Keratinocyte (primary cell): ENCODE results near the gene ZNF777. TPM values are rescaled to one million over a fixed set of nuclear protein-coding genes. Genes with fewer than 3 reads are reported as not detected.

Source experiments
- DNase-seq: peaks from one replicate; pipeline ENCODE4 v3.0.0-alpha.2; 2011; ENCODE audit warnings: low read depth, missing footprints, low spot score
- FAIRE-seq: peaks from 2 replicates; lab custom pipeline; 2011; peaks lifted over from hg19 to GRCh38; lab: Jason Lieb, UNC
- H2AFZ ChIP-seq: 2 replicates; pipeline ENCODE4 v1.6.0; 2012; ENCODE audit warnings: low read length, control low read depth, inconsistent platforms; ENCODE audit not compliant: control insufficient read depth
- H3K27ac ChIP-seq: 2 replicates; pipeline ENCODE4 v1.5.1; 2011; ENCODE audit warnings: low read length; ENCODE audit not compliant: control insufficient read depth, insufficient read depth
- H3K27me3 ChIP-seq: 3 replicates; pipeline ENCODE4 v1.6.0; 2011; ENCODE audit warnings: low read length; ENCODE audit not compliant: control insufficient read depth, insufficient read depth; ENCODE audit errors: extremely low read depth
- H3K36me3 ChIP-seq, 2 experiments: 2 replicates in 1 of 2; 3 replicates in 1 of 2; pipeline ENCODE4 v1.5.1; 2011; ENCODE audit warnings: low read length in 2 of 2, mild to moderate bottlenecking in 1 of 2; ENCODE audit not compliant: control insufficient read depth in 2 of 2, insufficient read depth in 2 of 2; ENCODE audit errors: extremely low read depth in 1 of 2
- H3K4me1 ChIP-seq: 3 replicates; pipeline ENCODE4 v1.5.1; 2011; ENCODE audit warnings: low read length; ENCODE audit not compliant: control insufficient read depth, insufficient read depth; ENCODE audit errors: extremely low read depth
- H3K4me2 ChIP-seq: 3 replicates; pipeline ENCODE4 v1.6.0; 2011; ENCODE audit warnings: low read depth, low read length; ENCODE audit not compliant: control insufficient read depth, insufficient read depth; ENCODE audit errors: extremely low read depth
- H3K4me3 ChIP-seq, 3 experiments: fragments of 200-600 bp in 1 of 3; sonication (generic) in 1 of 3; 2 replicates in 2 of 3; 3 replicates in 1 of 3; pipeline ENCODE4 v1.5.1; 2011 to 2016; ENCODE audit warnings: low read length in 3 of 3, mild to moderate bottlenecking in 3 of 3, control low read depth in 2 of 3, inconsistent platforms in 1 of 3, low read depth in 1 of 3, mixed read lengths in 1 of 3, mixed run types in 1 of 3, moderate library complexity in 1 of 3; ENCODE audit not compliant: control insufficient read depth in 2 of 3, insufficient read depth in 2 of 3; ENCODE audit errors: extremely low read depth in 1 of 3
- H3K79me2 ChIP-seq: 2 replicates; pipeline ENCODE4 v1.6.0; 2012; ENCODE audit warnings: low read length; ENCODE audit not compliant: control insufficient read depth, insufficient read depth
- H3K9ac ChIP-seq: 3 replicates; pipeline ENCODE4 v1.6.0; 2011; ENCODE audit warnings: low read length; ENCODE audit not compliant: control insufficient read depth, insufficient read depth; ENCODE audit errors: extremely low read depth
- H3K9me1 ChIP-seq: 3 replicates; pipeline ENCODE4 v1.6.0; 2011; ENCODE audit warnings: low read length; ENCODE audit not compliant: control insufficient read depth, insufficient read depth; ENCODE audit errors: extremely low read depth
- H3K9me3 ChIP-seq: 2 replicates; pipeline ENCODE4 v1.5.1; 2012; ENCODE audit warnings: low read depth, low read length; ENCODE audit not compliant: control insufficient read depth
- H4K20me1 ChIP-seq: 3 replicates; pipeline ENCODE4 v1.6.0; 2011; ENCODE audit warnings: low read length; ENCODE audit not compliant: control insufficient read depth, insufficient read depth; ENCODE audit errors: extremely low read depth
- EZH2 ChIP-seq: IDR thresholded peaks from one replicate; pipeline ENCODE4 v1.6.1; 2012; ENCODE audit warnings: inconsistent platforms, mild to moderate bottlenecking, low read length, moderate library complexity
- dilution Hi-C: fragments of 300-500 bp; cut with MboI; formaldehyde crosslinking; loops from one replicate; pipeline ENCODE4 v1.7.0; 2020; ENCODE audit warnings: low sequenced_read_pairs; ENCODE audit not compliant: extremely low pct_ligation_motif_present
- polyA plus RNA-seq, 5 experiments: library from polyadenylated mRNA; depleted of rRNA in 3 of 5; stranded (reverse) in 3 of 5; stranded (forward) in 1 of 5; unstranded in 1 of 5; fragments of >200 nt; gene quantifications; 1 replicate in 1 of 5; 2 replicates in 3 of 5; 3 replicates in 1 of 5; pipeline versions ENCODE4 v1.2.1 to v1.2.3, GENCODE V29; 2011 to 2012; ENCODE audit warnings: missing spikeins in 2 of 5, low read depth in 1 of 5, low replicate concordance in 1 of 5
- TF ChIP-seq, protein P1 (sequence below), 3 experiments: IDR thresholded peaks in 1 of 3; conservative IDR thresholded peaks in 1 of 3; optimal IDR thresholded peaks in 1 of 3; 2 replicates in 2 of 3; 3 replicates in 1 of 3; pipeline versions ENCODE3 to v1.5.1; 2011; ENCODE audit warnings: low read length in 3 of 3, mild to moderate bottlenecking in 3 of 3, moderate library complexity in 2 of 3, control low read depth in 1 of 3, inconsistent platforms in 1 of 3; ENCODE audit not compliant: insufficient read depth in 2 of 3; ENCODE audit errors: extremely low read depth in 1 of 3

The ZNF777 gene
- polyA plus RNA-seq, 1 donor (not counting 4 experiments of a cell fraction or from before 2014, with no cell fraction given) = 4.8 TPM

DNA sequence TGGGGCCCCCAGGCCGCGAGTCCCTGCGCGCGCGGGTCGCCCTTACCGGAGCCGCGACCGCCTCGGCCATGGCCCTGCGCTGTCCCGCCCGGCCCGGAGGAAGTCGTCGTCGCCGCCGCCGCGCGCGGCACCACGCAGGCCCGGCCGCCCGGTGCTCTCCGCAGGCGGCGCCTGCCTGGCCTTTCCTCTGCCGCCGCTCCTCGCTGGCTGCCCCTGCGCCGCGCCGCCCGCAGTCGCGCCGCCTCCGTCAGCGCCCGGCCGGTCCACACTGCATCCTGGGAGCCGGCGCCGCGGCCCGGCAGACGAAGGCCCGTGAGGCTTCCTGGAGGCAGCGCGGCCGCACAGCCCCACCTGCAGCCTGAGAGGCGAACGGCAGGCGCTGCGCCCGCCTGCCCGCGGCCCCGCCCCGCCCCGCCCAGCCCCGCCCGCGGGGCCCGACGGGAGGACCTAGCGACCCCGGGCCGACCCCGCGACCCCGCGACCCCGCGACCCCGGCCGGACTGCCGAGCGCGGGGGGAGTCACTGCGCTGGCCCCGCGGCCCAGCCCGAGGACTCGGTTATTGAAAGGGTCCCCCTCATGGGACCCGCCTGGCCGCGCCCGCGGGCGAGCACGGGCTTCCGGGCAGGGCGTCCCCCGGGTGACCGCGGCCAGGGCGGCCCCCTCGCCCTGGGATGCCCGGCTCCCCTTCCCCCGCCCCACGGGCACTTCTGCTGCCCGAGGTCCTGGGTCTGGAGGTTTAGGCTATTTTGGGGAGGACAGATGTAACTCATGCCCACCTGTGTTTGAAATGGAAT, 36.8 kb upstream of the ZNF777 start, which contains the start of gene ZNF746:
Gene ZNF746, minus strand, starts transcription at position 343 of the 795 bp plus-strand sequence. Its CDS starts 273 bp downstream, at position 70.
- DNase-seq = no peak
- H4K20me1 ChIP-seq = no peaks in the 10 kb centered on the region
- peak within 1 kb of the TSS; percentile 69 for H2AFZ ChIP-seq
- H3K4me2 ChIP-seq = peak within 1 kb of the TSS; percentile 89
- H3K9ac ChIP-seq = peak within 1 kb of the TSS; percentile 84
- dilution Hi-C loops = no loop called here
- FAIRE-seq = no peak
- peaks cover 31% of the 10 kb centered on the region for H3K79me2 ChIP-seq
- peak within 1 kb of the TSS; percentile 60 to 91 (median 83) for H3K4me3 ChIP-seq
- no peaks in the 10 kb centered on the region for H3K9me1 ChIP-seq
- peaks cover 7% of the 10 kb centered on the region for H3K4me1 ChIP-seq
- peaks cover 3% of the 10 kb centered on the region for H3K27me3 ChIP-seq
- H3K36me3 ChIP-seq = peaks cover 6 to 13% of the 10 kb centered on the region in 2 experiments
- no peaks in the 10 kb centered on the region for H3K9me3 ChIP-seq
- TF ChIP-seq, protein P1, sequence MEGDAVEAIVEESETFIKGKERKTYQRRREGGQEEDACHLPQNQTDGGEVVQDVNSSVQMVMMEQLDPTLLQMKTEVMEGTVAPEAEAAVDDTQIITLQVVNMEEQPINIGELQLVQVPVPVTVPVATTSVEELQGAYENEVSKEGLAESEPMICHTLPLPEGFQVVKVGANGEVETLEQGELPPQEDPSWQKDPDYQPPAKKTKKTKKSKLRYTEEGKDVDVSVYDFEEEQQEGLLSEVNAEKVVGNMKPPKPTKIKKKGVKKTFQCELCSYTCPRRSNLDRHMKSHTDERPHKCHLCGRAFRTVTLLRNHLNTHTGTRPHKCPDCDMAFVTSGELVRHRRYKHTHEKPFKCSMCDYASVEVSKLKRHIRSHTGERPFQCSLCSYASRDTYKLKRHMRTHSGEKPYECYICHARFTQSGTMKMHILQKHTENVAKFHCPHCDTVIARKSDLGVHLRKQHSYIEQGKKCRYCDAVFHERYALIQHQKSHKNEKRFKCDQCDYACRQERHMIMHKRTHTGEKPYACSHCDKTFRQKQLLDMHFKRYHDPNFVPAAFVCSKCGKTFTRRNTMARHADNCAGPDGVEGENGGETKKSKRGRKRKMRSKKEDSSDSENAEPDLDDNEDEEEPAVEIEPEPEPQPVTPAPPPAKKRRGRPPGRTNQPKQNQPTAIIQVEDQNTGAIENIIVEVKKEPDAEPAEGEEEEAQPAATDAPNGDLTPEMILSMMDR (optimal IDR thresholded peaks at IDR 0.05 in 1 of 3, IDR thresholded peaks at IDR 0.05 in 1 of 3, conservative IDR thresholded peaks at IDR 0.05 in 1 of 3; ENCODE audit: extremely low read depth in 1 of 3, insufficient read depth in 2 of 3, low read length in 3 of 3) = peak in 2 of 3 experiments; percentile 69 to 82
- TF ChIP-seq EZH2 = no peak
- peak within 1 kb of the TSS; percentile 44 for H3K27ac ChIP-seq

DNA sequence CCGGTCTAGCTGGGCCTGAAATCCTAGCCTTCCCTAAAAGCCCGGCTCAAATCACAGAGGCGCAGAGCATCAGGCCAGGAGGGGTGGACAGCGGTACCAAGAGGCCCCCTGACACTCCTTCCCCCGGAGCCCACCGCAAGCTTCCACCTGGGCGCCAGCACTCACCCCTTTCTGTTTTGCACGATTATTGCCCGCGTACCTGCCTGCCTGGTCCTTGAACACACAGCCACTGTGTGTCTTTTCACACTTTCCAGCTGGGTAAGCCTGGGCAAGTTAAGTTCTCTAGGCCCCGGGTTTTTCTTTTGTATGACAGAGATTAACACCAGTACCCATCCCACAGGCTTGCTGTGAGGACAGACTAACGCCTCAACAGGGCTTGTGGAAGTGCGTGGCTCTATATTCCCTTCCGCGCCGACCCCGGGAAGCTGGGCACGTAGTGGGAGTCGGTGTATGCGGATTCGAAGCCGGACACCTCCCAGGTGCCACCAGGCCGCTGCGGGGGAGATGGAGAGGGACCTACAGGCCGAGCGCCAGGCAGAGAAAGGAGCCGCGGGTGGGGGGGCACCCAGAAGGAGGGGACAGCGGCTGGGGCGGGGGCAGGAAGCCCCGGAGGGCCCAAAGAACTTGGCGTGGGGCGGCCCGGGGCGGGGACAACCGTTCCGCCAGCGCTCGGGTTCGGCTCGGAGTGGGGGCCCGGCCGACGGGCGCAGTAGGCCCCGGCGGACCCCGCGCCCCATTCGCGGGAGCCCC, 36.0 kb upstream of the ZNF777 start:
- no peaks in the 10 kb centered on the region for H4K20me1 ChIP-seq
- FAIRE-seq (no peak), DNase-seq (no peak)
- H3K4me2 ChIP-seq = peak overlapping the region; percentile 89
- H3K27me3 ChIP-seq = peaks cover 3% of the 10 kb centered on the region
- H3K9me1 ChIP-seq = no peaks in the 10 kb centered on the region
- H3K36me3 ChIP-seq = peaks cover 9 to 15% of the 10 kb centered on the region in 2 experiments
- H3K27ac ChIP-seq = peak overlapping the region; percentile 44
- H2AFZ ChIP-seq = peak overlapping the region; percentile 66
- peaks cover 7% of the 10 kb centered on the region for H3K4me1 ChIP-seq
- peak overlapping the region; percentile 60 to 91 (median 83) for H3K4me3 ChIP-seq
- no peaks in the 10 kb centered on the region for H3K9me3 ChIP-seq
- peaks cover 31% of the 10 kb centered on the region for H3K79me2 ChIP-seq
- TF ChIP-seq, protein P1 (optimal IDR thresholded peaks at IDR 0.05 in 1 of 3, IDR thresholded peaks at IDR 0.05 in 1 of 3, conservative IDR thresholded peaks at IDR 0.05 in 1 of 3; ENCODE audit: extremely low read depth in 1 of 3, insufficient read depth in 2 of 3, low read length in 3 of 3) = no peak
- TF ChIP-seq EZH2 = no peak
- H3K9ac ChIP-seq = peak overlapping the region; percentile 84
- dilution Hi-C loops = no loop called here
